AG08396 (cell line): Measurements from ENCODE around the gene GPATCH3.

Experiments used
- DNase-seq: peaks from one replicate; pipeline ENCODE4 v3.0.0; 2012; ENCODE audit warnings: low spot score, mixed read lengths

Gene GPATCH3

DNA sequence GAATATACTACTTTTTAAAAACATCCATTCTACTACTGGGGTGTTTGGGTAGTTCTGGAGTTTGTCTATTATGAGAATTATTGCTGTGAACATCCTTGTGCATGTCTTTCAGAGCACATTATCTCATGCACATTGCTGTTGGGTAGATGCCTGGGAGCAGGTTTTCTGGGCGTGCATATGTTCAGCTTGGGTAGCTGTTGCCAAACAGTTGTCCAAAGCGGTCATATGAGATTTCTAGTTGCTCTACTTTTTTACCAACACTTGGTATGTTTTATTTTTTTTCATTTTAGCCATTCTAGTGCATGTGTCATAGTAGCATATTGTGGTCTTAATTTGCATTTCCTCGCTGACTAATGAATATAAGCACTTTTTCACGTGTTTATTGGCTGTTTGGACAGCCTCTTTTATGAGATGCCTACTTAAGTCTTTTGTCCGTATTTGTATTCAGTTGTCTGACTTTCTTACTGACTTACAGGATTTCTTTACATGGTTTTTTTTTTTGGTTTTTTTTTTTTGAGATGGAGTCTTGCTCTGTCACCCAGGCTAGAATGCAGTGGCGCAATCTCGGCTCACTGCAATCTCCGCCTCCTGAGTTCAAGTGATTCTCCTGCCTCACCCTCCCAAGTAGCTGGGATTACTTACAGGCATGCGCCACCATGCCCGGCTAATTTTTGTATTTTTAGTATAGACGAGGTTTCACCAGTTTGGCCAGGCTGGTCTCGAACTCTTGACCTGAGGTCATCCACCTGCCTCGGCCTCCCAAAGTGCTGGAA lies 55.7 kb downstream of the GPATCH3 start:
- DNase-seq, result no peak
